Cardiac muscle cell (in vitro differentiated cells and primary cell): ENCODE results near the gene GBGT1. TPM values are rescaled to one million over a fixed set of nuclear protein-coding genes. Genes with fewer than 3 reads are reported as not detected.

Experiments
- DNase-seq, 2 donors: peaks; one replicate each; pipeline versions ENCODE4 v3.0.0 to v3.0.0-alpha.2; 2010 to 2017; ENCODE audit warnings: low read depth in 1 of 2, low spot score in 1 of 2
- H3K27ac ChIP-seq: fragments of 200-600 bp; sonication (generic); 2 replicates; pipeline ENCODE4 v1.5.1; 2016
- H3K27me3 ChIP-seq: fragments of 200-600 bp; sonication (generic); 2 replicates; pipeline ENCODE4 v1.6.0; 2016; ENCODE audit warnings: control low read depth
- H3K36me3 ChIP-seq: fragments of 200-600 bp; sonication (generic); 2 replicates; pipeline ENCODE4 v1.5.1; 2016; ENCODE audit warnings: control low read depth
- H3K4me1 ChIP-seq: fragments of 200-600 bp; sonication (generic); 2 replicates; pipeline ENCODE4 v1.8.1; 2017; ENCODE audit warnings: low read depth, mild to moderate bottlenecking, mixed run types
- H3K4me3 ChIP-seq: fragments of 200-600 bp; sonication (generic); 2 replicates; pipeline ENCODE4 v1.5.1; 2016; ENCODE audit warnings: mild to moderate bottlenecking
- H3K9me3 ChIP-seq: fragments of 200-600 bp; sonication (generic); 2 replicates; pipeline ENCODE4 v1.5.1; 2017; ENCODE audit warnings: low read depth, mild to moderate bottlenecking, control low read depth
- polyA plus RNA-seq: library from polyadenylated mRNA; unstranded; fragments of >200 nt; fragmentation: Nextera tagmentation; extraction: Ambion mirVana; gene quantifications from 2 replicates; pipeline ENCODE4 v1.2.1, GENCODE V29; 2016
- total RNA-seq: library from RNA; depleted of rRNA; stranded (reverse); fragments of >200 nt; gene quantifications from 2 replicates; pipeline ENCODE4 v1.2.3, GENCODE V29; 2016
- TF ChIP-seq, protein P1 (sequence below): IDR thresholded peaks from 2 replicates; pipeline ENCODE4 v1.5.1; 2012; ENCODE audit warnings: low read depth, mild to moderate bottlenecking, low read length

Gene GBGT1
- total and polyA plus RNA-seq, 2 experiments from 2014 or later, result 0.87 to 11.9 TPM

DNA sequence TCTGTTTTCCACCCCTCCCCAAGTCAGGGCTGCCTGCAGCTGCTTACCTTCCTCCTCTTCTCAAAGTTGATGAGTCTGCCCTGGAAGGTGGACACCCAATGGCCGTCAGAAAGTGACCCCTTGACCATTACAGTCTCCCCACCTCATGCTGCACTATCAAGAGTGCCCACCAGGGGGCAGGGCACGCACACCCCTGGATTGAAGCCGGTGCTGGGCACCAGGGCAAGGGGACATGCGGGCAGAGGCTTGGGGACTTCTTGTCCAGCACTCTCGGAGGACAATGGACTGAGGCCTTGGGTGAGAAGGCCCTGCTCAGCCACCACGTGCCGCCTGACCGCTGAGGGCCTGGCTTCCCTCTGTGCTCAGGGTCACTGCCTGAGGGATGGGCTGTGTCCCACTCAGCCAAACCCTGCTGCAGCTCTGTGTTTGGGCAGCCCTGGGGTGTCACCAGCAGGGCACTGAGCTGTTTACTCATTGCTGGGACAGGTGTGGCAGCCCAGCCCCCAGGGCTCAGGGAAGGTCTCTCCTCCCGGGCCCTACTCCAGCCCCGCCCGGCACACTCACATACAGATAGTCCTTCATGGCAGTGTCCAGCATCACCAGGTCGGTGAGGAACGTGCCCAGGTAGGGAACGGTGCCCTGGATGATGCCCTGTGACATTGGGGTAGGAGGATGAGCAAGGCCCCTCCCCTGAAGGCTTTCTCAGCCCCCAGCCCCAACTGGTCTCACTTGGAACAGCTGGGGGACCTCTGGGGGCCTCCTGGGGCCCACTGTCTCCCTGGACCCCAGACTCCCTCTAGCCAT is 60.3 kb downstream of the GBGT1 start:
- no peak overlapping the region for H3K4me3 ChIP-seq
- no peaks in the 10 kb centered on the region for H3K9me3 ChIP-seq
- TF ChIP-seq, protein P1, sequence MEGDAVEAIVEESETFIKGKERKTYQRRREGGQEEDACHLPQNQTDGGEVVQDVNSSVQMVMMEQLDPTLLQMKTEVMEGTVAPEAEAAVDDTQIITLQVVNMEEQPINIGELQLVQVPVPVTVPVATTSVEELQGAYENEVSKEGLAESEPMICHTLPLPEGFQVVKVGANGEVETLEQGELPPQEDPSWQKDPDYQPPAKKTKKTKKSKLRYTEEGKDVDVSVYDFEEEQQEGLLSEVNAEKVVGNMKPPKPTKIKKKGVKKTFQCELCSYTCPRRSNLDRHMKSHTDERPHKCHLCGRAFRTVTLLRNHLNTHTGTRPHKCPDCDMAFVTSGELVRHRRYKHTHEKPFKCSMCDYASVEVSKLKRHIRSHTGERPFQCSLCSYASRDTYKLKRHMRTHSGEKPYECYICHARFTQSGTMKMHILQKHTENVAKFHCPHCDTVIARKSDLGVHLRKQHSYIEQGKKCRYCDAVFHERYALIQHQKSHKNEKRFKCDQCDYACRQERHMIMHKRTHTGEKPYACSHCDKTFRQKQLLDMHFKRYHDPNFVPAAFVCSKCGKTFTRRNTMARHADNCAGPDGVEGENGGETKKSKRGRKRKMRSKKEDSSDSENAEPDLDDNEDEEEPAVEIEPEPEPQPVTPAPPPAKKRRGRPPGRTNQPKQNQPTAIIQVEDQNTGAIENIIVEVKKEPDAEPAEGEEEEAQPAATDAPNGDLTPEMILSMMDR, result peak; percentile 91
- DNase-seq, result peak; percentile 44 to 70
- H3K27me3 ChIP-seq, result no peaks in the 10 kb centered on the region
- H3K36me3 ChIP-seq, result peaks cover 45% of the 10 kb centered on the region
- no peaks in the 10 kb centered on the region for H3K4me1 ChIP-seq
- H3K27ac ChIP-seq, result no peak overlapping the region

Other genes starting within 250 kb of the GBGT1 start
- 28.5 and 52.3 TPM in 2 replicates for gene TSC1, start 219.3 kb downstream of the GBGT1 start, total RNA-seq
- 21.1 and 28.8 TPM in 2 replicates for gene TSC1, start 219.3 kb downstream of the GBGT1 start, polyA plus RNA-seq
- 0.06 and 0.07 TPM in 2 replicates for gene GFI1B, start 185.2 kb downstream of the GBGT1 start, total RNA-seq
- gene GFI1B, start 185.2 kb downstream of the GBGT1 start, polyA plus RNA-seq, result not detected in 2 replicates
- gene GTF3C5, start 132.9 kb downstream of the GBGT1 start, total RNA-seq, result 83.5 and 99.5 TPM in 2 replicates
- 81.5 and 84.0 TPM in 2 replicates for gene GTF3C5, start 132.9 kb downstream of the GBGT1 start, polyA plus RNA-seq
- gene CEL, start 101.9 kb downstream of the GBGT1 start, total RNA-seq, result 1.1 and 1.6 TPM in 2 replicates
- 0.73 and 1.3 TPM in 2 replicates for gene CEL, start 101.9 kb downstream of the GBGT1 start, polyA plus RNA-seq
- gene RALGDS, start 42.7 kb downstream of the GBGT1 start, total RNA-seq, result 58.3 and 65.7 TPM in 2 replicates
- 49.7 and 50.4 TPM in 2 replicates for gene RALGDS, start 42.7 kb downstream of the GBGT1 start, polyA plus RNA-seq
- not detected in 2 replicates for gene OBP2B, start 45.3 kb upstream of the GBGT1 start, total RNA-seq
- 0.35 TPM in 1 of 2 replicates, not detected in the other for gene OBP2B, start 45.3 kb upstream of the GBGT1 start, polyA plus RNA-seq
- 0.04 and 0.30 TPM in 2 replicates for gene ABO, start 111.3 kb upstream of the GBGT1 start, total RNA-seq
- 0.12 TPM in 1 of 2 replicates, not detected in the other for gene ABO, start 111.3 kb upstream of the GBGT1 start, polyA plus RNA-seq
- 31.8 and 33.6 TPM in 2 replicates for gene SURF6, start 172.3 kb upstream of the GBGT1 start, total RNA-seq
- gene SURF6, start 172.3 kb upstream of the GBGT1 start, polyA plus RNA-seq, result 25.7 and 26.9 TPM in 2 replicates
- gene MED22, start 184.2 kb upstream of the GBGT1 start, total RNA-seq, result 101 and 125 TPM in 2 replicates
- gene MED22, start 184.2 kb upstream of the GBGT1 start, polyA plus RNA-seq, result 60.6 and 74.9 TPM in 2 replicates
- 2,223 and 2,233 TPM in 2 replicates for gene RPL7A, start 184.3 kb upstream of the GBGT1 start, total RNA-seq
- gene RPL7A, start 184.3 kb upstream of the GBGT1 start, polyA plus RNA-seq, result 404 and 480 TPM in 2 replicates
- 32.9 and 38.6 TPM in 2 replicates for gene SURF1, start 192.6 kb upstream of the GBGT1 start, total RNA-seq
- gene SURF1, start 192.6 kb upstream of the GBGT1 start, polyA plus RNA-seq, result 88.2 and 88.3 TPM in 2 replicates
- 38.2 and 49.9 TPM in 2 replicates for gene SURF2, start 192.6 kb upstream of the GBGT1 start, total RNA-seq
- 35.1 and 38.3 TPM in 2 replicates for gene SURF2, start 192.6 kb upstream of the GBGT1 start, polyA plus RNA-seq
- 121 and 191 TPM in 2 replicates for gene SURF4, start 212.1 kb upstream of the GBGT1 start, total RNA-seq
- gene SURF4, start 212.1 kb upstream of the GBGT1 start, polyA plus RNA-seq, result 129 and 200 TPM in 2 replicates
- gene STKLD1, start 212.5 kb upstream of the GBGT1 start, total RNA-seq, result 2.0 and 2.2 TPM in 2 replicates
- 5.1 and 7.3 TPM in 2 replicates for gene STKLD1, start 212.5 kb upstream of the GBGT1 start, polyA plus RNA-seq